GM21360 (cell line): ENCODE measurements around the gene ARSA.
"Not testable (repeated sequence)": the region's sequence is repeated elsewhere in the genome, so short reads cannot be mapped to it uniquely, and the experiment has no call there.

Experiments used
- ATAC-seq: cut with Tn5 transposase; IDR thresholded peaks from one replicate; pipeline ENCODE4 v1.9.1; 2021; ENCODE audit warnings: mild to moderate bottlenecking, moderate library complexity; ENCODE audit not compliant: unreplicated experiment

Gene ARSA

GRCh38 chr22:50627642-50628542 is at the start of gene ARSA:
Gene ARSA, minus strand, starts transcription at chr22:50628152. Its CDS starts 373 bp downstream, at chr22:50627779.
- ATAC-seq = peak; percentile 68

GRCh38 chr22:50676661-50677492 is 48.9 kb upstream of the ARSA start:
- ATAC-seq = no peak

- no peak for ATAC-seq
These were observed 48.3 kb upstream of the ARSA start for GRCh38 chr22:50676180-50676636.

GRCh38 chr22:50675553-50676179 is 47.7 kb upstream of the ARSA start:
- ATAC-seq = no peak

- ATAC-seq = no peak
These were observed 46.9 kb upstream of the ARSA start for GRCh38 chr22:50674606-50675552.

- ATAC-seq = no peak
These were observed 46.2 kb upstream of the ARSA start for GRCh38 chr22:50674130-50674500.

- ATAC-seq = no peak
These were observed 45.5 kb upstream of the ARSA start for GRCh38 chr22:50673231-50674129.

GRCh38 chr22:50672471-50673230 is 44.7 kb upstream of the ARSA start, which contains the start of gene SHANK3:
Gene SHANK3, plus strand, starts transcription at chr22:50672823.
- no peak for ATAC-seq

GRCh38 chr22:50672041-50672440 is 44.1 kb upstream of the ARSA start:
- ATAC-seq = no peak

GRCh38 chr22:50671641-50672040 is 43.7 kb upstream of the ARSA start:
- no peak for ATAC-seq

GRCh38 chr22:50670914-50671538 is 43.1 kb upstream of the ARSA start:
- no peak for ATAC-seq

- ATAC-seq = no peak
These were observed 42.6 kb upstream of the ARSA start for GRCh38 chr22:50670513-50670912.

- ATAC-seq = no peak
These were observed 37.8 kb upstream of the ARSA start for GRCh38 chr22:50665738-50666137.

GRCh38 chr22:50665212-50665611 is 37.3 kb upstream of the ARSA start:
- ATAC-seq = no peak

- ATAC-seq = no peak
These were observed 32.4 kb upstream of the ARSA start for GRCh38 chr22:50660306-50660705.

- not testable (repeated sequence) for ATAC-seq
These were observed 31.8 kb upstream of the ARSA start for GRCh38 chr22:50659711-50660110.

- no peak for ATAC-seq
These were observed 30.0 kb upstream of the ARSA start for GRCh38 chr22:50657925-50658324.
